Ishikawa (cell line): ENCODE measurements around the gene MGAT5B.

Experiments
- CREB1 ChIP-seq: IDR thresholded peaks from 2 replicates; pipeline ENCODE4 v1.6.1; 2012; ENCODE audit warnings: low read depth
- TF ChIP-seq, protein P1 (sequence below): IDR thresholded peaks from 2 replicates; pipeline ENCODE4 v1.6.1; 2012

- TF ChIP-seq, protein P1, sequence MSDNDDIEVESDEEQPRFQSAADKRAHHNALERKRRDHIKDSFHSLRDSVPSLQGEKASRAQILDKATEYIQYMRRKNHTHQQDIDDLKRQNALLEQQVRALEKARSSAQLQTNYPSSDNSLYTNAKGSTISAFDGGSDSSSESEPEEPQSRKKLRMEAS = no peak
- no peak for TF ChIP-seq CREB1
Observed at GRCh38 chr17:76994237-76994637, 126.0 kb downstream of the MGAT5B start.
